Suprapubic skin (tissue), 3 donors: ENCODE results near the gene OCIAD1.

Experiments used
- EP300 ChIP-seq: sonication (generic); formaldehyde crosslinking; IDR thresholded peaks from one replicate; pipeline ENCODE4 v1.6.1; 2017; ENCODE audit warnings: antibody characterized with exemption
- POLR2A ChIP-seq, 2 donors: fragments of 450-650 bp; IDR thresholded peaks; one replicate each; pipeline ENCODE4 v1.6.1; 2017; ENCODE audit warnings: antibody characterized with exemption in 2 of 2, mild to moderate bottlenecking in 2 of 2, moderate library complexity in 2 of 2
- TF ChIP-seq, protein P1 (sequence below), 2 donors: fragments of 200-600 bp in 1 of 2; fragments of 450-650 bp in 1 of 2; sonication (generic) in 1 of 2; IDR thresholded peaks; one replicate each; pipeline ENCODE4 v1.5.1; 2016 to 2019; ENCODE audit warnings: antibody characterized with exemption in 2 of 2, mild to moderate bottlenecking in 1 of 2, moderate library complexity in 1 of 2

DNA sequence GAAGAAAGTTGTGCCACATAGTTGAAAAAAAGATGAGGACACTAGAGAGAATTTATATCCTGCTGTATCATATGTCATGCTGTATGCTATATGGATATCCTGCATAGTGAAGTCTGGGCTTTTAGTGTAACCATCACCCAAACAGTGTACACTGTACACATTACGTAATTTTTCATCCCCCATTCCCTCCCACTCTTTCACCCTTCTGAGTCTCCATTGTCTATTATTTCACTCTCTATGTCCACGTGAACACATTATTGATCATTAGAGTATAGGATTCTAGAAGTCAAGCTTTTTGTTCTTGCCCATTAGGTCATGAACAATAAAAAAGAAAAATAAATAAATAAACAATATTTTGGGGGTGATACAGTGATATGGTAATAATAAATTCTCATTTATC is 32.8 kb upstream of the OCIAD1 start:
- TF ChIP-seq, protein P1, sequence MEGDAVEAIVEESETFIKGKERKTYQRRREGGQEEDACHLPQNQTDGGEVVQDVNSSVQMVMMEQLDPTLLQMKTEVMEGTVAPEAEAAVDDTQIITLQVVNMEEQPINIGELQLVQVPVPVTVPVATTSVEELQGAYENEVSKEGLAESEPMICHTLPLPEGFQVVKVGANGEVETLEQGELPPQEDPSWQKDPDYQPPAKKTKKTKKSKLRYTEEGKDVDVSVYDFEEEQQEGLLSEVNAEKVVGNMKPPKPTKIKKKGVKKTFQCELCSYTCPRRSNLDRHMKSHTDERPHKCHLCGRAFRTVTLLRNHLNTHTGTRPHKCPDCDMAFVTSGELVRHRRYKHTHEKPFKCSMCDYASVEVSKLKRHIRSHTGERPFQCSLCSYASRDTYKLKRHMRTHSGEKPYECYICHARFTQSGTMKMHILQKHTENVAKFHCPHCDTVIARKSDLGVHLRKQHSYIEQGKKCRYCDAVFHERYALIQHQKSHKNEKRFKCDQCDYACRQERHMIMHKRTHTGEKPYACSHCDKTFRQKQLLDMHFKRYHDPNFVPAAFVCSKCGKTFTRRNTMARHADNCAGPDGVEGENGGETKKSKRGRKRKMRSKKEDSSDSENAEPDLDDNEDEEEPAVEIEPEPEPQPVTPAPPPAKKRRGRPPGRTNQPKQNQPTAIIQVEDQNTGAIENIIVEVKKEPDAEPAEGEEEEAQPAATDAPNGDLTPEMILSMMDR (IDR thresholded peaks at IDR 0.05), result no peak
- TF ChIP-seq POLR2A (IDR thresholded peaks at IDR 0.05) (no peak), EP300 (no peak)
